Measurements from ENCODE around the gene CIART.
A peak's percentile ranks its signal among the peaks of the same experiment; 100 is the strongest.
"Not testable (repeated sequence)": the region's sequence is repeated elsewhere in the genome, so short reads cannot be mapped to it uniquely, and the experiment has no call there.

CIART gene

GRCh38 chr1:150309758-150310508, 27.6 kb downstream of the CIART start:
- no peak overlapping the region for H3K4me3 ChIP-seq
- no peak for DNase-seq (ENCODE audit: low spot score in 2 of 2)
- no peaks in the 10 kb centered on the region for H3K27me3 ChIP-seq (ENCODE audit: low read depth)
- H3K36me3 ChIP-seq (replicated peaks) = peaks cover 20% of the 10 kb centered on the region
- H3K9me3 ChIP-seq = no peaks in the 10 kb centered on the region
- in situ Hi-C loops (cut with MboI; ENCODE audit: low sequenced_read_pairs) = no loop called here
- H3K4me1 ChIP-seq = peaks cover 3% of the 10 kb centered on the region; the same call in 1 of the 2 replicates

DNA sequence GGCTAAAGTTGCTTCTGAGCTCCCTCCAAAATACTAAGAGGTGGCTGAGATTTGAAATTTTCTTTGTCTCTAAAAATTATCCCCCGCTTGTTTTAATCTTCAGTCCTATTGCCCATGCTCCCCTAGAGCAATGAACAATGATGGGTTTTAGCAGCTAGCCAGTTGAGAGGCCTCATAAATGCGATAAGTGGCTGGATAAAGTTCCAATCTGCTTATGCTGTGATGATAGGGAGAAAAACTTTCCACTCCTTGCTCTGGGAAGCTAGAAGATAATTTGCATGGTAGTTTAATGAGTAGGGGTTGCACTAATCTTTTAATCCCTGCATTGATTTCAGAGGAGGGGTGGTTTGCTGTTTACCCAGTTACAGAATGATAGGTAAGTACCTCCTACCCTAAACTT, 29.4 kb downstream of the CIART start:
- Histone ChIP-seq H3K9me3 (no peaks in the 10 kb centered on the region), H3K4me1 (peaks cover 3% of the 10 kb centered on the region; the same call in 1 of the 2 replicates), H3K4me3 (no peak overlapping the region), H3K27me3 (ENCODE audit: low read depth) (no peaks in the 10 kb centered on the region), H3K36me3 (replicated peaks) (peaks cover 12% of the 10 kb centered on the region)
- no peak for DNase-seq (ENCODE audit: low spot score in 2 of 2)
- in situ Hi-C loops (cut with MboI; ENCODE audit: low sequenced_read_pairs) = no loop called here

GRCh38 chr1:150314691-150315090, 32.3 kb downstream of the CIART start:
- H3K4me1 ChIP-seq; H3K9me3 ChIP-seq; H3K4me3 ChIP-seq; in situ Hi-C loops (cut with MboI; ENCODE audit: low sequenced_read_pairs); H3K27me3 ChIP-seq (ENCODE audit: low read depth); DNase-seq (ENCODE audit: low spot score in 2 of 2); H3K36me3 ChIP-seq (replicated peaks): not testable (repeated sequence)

DNA sequence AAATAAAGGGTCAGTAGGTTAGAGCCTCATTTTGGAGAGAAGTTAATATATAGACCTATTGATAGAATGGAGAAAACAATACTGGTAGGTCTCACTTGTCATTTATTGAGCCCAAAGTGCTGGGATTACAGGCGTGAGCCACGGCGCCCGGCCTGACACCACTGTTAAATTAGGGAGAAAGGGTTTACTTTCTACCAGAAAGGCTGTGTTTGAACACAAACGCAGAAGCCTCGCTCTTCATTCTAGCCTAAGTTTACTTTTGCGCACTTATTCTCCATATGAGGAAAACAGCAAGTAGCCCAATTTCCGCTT, 38.3 kb downstream of the CIART start:
- peak overlapping the region; percentile 72 for H3K4me3 ChIP-seq
- peaks cover 7% of the 10 kb centered on the region; the same call in 1 of the 2 replicates for H3K4me1 ChIP-seq
- H3K36me3 ChIP-seq (replicated peaks) = peaks cover 8% of the 10 kb centered on the region
- H3K9me3 ChIP-seq = no peaks in the 10 kb centered on the region
- in situ Hi-C loops (cut with MboI; ENCODE audit: low sequenced_read_pairs) = no loop called here
- DNase-seq (ENCODE audit: low spot score in 2 of 2) = no peak
- no peaks in the 10 kb centered on the region for H3K27me3 ChIP-seq (ENCODE audit: low read depth)

- peaks cover 20% of the 10 kb centered on the region for H3K36me3 ChIP-seq (replicated peaks)
- peaks cover 7% of the 10 kb centered on the region; the same call in 1 of the 2 replicates for H3K4me1 ChIP-seq
- H3K9me3 ChIP-seq = no peaks in the 10 kb centered on the region
- peak overlapping the region; percentile 72 for H3K4me3 ChIP-seq
- in situ Hi-C loops (cut with MboI; ENCODE audit: low sequenced_read_pairs) = no loop called here
- no peaks in the 10 kb centered on the region for H3K27me3 ChIP-seq (ENCODE audit: low read depth)
- DNase-seq (ENCODE audit: low spot score in 2 of 2) = no peak
These were observed 39.4 kb downstream of the CIART start for GRCh38 chr1:150321826-150322166.

GRCh38 chr1:150322310-150322709, 40.0 kb downstream of the CIART start:
- Histone ChIP-seq H3K27me3 (ENCODE audit: low read depth) (no peaks in the 10 kb centered on the region), H3K9me3 (no peaks in the 10 kb centered on the region), H3K4me3 (peak overlapping the region; percentile 72), H3K36me3 (replicated peaks) (peaks cover 25% of the 10 kb centered on the region), H3K4me1 (peaks cover 7% of the 10 kb centered on the region; the same call in 1 of the 2 replicates)
- no peak for DNase-seq (ENCODE audit: low spot score in 2 of 2)
- in situ Hi-C loops (cut with MboI; ENCODE audit: low sequenced_read_pairs) = no loop called here

- no peak overlapping the region for H3K4me3 ChIP-seq
- in situ Hi-C loops (cut with MboI; ENCODE audit: low sequenced_read_pairs) = no loop called here
These were observed 50.4 kb downstream of the CIART start for GRCh38 chr1:150332651-150333290.

More at GRCh38 chr1:150332651-150333290, 50.4 kb downstream of the CIART start:
- H3K4me1 ChIP-seq = no peaks in the 10 kb centered on the region
- no peak for DNase-seq (ENCODE audit: low spot score in 2 of 2)
- no peaks in the 10 kb centered on the region for H3K27me3 ChIP-seq (ENCODE audit: low read depth)
- H3K36me3 ChIP-seq (replicated peaks) = peaks cover 87% of the 10 kb centered on the region
- no peaks in the 10 kb centered on the region for H3K9me3 ChIP-seq

Data from HAP-1 (cell line).